Activated naive CD4-positive, alpha-beta T cell treated with anti-CD3 and anti-CD28 coated beads, Interleukin-2, amount 50 U/mL, for 16 hours (primary cell): ENCODE results near the gene ARL4D.
"Not testable (repeated sequence)": the region's sequence is repeated elsewhere in the genome, so short reads cannot be mapped to it uniquely, and the experiment has no call there.

Experiments used
- DNase-seq: peaks from one replicate; pipeline ENCODE4 v3.0.0-alpha.2; 2020

ARL4D gene, protein sequence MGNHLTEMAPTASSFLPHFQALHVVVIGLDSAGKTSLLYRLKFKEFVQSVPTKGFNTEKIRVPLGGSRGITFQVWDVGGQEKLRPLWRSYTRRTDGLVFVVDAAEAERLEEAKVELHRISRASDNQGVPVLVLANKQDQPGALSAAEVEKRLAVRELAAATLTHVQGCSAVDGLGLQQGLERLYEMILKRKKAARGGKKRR

DNA sequence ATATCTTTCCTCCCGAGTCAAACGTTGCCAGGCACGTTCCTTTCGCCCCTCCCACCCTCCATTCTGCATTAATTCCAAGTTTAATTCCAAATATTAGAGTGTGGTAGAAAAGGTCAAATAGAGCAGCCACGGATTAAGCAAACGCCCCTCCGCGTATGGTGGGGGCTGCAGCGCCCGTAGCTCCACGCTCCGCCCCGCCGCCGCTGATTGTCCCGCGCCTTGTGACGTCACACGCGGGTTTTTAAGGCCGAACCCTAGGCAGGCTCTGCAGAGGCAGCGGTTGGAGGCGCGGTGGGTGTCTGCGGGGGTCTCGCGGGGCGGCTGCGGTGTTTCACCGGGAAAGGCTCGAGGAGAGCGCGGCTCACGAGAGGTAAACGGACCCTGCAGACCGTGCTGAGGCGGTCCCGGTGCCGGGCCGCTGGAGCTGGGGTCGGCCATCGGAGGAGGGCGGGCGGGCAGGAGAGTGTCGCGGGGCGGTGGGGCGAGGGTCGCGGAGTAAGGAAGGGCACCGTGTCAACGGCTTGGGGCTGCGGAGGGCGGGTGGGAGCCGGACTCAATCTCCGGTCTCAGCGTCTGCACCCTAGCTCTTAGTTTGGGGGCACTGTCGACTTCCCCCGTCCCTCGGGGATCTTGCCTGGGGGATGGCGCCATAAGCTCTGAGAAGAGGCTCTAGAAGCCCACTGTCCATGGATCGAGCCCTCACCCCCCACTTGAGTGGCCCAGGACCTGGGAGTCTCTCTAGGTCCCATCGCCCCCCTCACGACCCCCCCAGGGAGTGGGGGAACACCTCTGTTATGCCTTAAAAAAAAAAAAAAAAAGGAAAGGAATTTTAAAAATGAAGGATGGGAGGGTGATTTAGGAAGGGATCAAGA is at the start of gene ARL4D:
Gene ARL4D, plus strand, starts transcription at position 270 of the 872 bp plus-strand sequence. CDS start 740 bp downstream, outside the sequence.
- DNase-seq, result peak; percentile 85

DNA sequence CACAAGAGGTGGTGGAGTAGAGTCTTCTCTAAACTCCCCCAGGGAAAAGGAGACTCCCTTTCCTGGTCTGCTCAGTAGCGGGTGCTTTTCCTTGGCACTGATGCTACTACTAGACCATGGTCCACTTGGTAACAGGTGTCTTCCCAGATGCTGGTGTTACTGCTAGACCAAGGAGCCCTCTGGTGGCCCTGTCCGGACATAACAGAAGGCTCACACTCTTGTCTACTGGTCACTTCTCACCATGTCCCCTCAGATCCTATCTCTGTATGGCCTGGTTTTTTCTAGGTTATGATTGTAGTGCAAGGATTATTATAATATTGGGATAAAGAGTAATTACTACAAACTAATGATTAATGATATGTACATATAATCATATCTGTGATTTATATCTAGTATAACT is 49.7 kb upstream of the ARL4D start:
- DNase-seq, result no peak

DNA sequence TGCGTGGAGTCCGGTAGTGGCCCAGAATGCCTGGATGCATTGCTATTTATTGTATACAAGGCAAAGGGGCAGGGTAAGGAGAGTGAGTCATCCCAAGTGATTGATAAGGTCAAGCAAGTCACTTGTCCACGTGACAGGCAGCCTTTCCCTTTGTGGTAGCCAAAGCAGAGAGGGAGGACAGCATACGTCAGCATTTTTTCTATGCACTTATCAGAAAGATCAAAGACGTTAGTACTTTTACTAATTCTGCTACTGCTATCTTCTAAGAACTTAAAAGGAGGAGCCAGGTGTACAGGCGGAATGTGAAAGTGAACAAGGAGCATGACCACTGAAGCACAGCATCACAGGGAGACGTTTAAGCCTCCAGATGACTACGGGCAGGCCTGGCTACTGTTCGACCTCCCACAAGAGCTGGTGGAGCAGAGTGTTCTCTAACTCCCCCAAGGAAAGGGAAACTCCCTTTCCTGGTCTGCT is 47.9 kb upstream of the ARL4D start:
- no peak for DNase-seq

DNA sequence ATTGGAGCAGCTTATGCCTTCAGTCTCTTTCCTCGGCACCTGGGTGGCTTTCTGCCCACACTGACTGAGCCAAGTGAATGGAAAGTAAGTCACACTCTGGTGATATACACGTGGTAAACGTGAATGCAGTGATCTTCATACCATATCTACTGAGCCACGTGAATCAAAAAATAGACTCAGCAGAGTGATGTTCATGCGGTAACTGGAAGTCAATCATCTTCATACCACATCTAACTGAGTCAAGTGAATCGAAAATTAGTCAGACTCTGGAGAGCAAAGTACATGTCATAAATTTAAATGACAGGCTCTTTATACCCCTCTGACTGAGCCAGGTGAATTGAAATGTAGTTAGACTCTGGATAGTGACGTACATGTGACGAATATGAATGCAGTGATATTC is 47.1 kb upstream of the ARL4D start:
- DNase-seq, result no peak

DNA sequence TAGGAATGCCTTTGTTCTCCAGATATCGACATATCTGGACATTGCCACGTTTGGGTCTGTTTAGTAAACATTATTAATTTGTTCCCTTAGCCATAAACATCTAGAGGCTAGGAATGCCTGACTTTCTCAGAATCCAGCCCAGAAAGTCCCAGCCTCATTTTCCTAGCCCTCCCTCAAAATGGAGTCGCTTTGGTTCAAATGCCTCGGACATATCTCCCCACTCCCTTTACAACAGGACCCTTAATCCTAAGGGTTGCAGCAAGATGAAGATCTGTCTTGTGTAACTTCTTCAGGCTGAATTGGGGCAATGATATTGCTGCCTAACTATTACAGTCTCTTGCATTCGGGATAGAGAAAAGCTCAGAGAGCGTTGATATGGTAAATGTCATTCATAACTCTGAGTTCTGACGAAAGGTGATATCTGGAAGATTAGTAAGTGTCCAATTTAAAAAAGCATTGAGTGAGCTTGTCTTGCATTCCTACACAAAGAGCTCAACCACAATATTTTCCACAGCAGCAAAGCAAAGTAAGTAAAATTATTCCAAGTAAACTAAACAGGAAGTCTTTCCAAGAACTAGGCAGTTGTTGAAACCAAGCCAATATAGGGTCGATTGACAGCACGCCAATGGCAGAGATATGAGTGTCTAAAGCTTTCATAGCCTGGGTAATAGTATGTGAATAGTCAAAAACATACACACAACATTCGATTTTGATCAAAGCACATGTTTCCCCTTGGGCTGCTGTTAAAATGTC is 46.0 kb upstream of the ARL4D start:
- DNase-seq, result no peak

DNA sequence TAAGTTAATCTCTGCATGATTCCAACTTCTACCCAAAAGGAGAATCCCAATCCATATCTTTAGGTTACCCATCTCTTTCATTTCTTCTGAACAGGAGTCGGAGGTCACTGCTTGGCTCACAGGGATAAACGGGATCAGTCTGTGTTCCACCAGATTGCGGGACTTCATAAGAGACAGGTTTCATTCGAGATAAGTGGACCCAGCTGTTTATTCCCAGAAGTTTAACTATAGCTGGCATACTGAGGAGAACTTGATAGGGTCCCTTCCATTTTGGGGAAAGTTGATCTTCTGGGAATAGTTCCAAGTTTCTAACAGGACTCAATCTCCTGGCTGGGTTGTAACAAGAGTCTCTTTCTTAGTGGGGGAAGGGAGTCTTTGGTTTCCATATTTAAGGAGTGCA is 45.4 kb upstream of the ARL4D start:
- DNase-seq, result no peak

DNA sequence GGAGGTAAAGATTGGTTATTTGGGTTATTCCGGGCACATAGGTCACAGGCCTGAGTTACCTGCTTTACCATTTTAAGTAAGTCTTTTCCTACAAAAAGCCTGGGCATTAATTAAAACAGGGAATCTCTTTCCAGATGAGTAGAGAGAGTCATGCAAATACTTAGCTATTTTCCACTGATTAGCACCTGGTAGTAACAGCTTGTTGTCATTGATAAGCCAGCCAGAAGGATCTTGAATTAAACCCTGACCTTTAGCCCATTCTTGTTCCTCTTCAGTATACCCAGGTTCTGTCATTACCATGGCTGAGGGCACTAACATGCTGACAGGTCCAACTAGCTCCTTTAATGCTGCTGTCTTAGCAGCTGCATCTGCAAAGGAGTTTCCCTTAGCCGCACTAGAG is 44.4 kb upstream of the ARL4D start:
- no peak for DNase-seq

DNA sequence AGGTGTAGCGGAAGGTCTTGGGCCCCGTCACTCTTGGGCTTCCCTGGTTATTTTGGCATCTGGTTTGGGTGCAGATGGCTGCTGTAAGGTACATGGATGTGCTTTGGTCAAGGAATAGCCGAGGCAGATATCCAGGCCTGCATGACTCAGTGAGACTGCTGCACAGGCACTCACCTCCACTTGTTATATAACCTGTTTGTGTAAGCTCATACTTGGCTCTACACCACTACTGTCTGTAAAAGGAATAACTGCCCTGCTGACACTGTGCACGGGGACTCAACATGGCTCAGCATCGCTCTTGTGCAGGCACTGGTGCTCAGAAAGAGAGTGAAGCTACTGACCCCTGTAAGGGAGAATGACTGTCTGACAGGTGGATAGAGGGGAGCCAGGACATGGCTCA is 42.3 kb upstream of the ARL4D start:
- DNase-seq, result no peak

DNA sequence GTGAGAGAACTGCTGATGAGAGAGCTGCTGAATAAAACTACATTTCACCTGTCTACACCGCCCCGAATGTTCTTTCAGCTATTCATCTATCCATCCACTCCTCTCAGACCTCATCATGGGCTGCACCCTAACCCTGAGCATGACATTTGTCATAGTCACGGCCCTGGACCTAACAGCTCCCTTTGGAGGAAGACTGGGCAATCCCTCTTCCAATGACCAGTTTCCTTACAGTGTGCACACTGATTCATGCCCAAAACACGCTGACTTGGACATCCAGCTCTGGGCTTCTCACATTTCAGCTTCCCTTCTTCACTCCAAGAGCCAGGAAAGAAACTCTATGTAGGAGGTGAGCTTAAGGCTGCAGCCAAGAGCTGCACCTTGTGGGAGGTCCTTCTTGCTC is 41.8 kb upstream of the ARL4D start:
- DNase-seq, result no peak

DNA sequence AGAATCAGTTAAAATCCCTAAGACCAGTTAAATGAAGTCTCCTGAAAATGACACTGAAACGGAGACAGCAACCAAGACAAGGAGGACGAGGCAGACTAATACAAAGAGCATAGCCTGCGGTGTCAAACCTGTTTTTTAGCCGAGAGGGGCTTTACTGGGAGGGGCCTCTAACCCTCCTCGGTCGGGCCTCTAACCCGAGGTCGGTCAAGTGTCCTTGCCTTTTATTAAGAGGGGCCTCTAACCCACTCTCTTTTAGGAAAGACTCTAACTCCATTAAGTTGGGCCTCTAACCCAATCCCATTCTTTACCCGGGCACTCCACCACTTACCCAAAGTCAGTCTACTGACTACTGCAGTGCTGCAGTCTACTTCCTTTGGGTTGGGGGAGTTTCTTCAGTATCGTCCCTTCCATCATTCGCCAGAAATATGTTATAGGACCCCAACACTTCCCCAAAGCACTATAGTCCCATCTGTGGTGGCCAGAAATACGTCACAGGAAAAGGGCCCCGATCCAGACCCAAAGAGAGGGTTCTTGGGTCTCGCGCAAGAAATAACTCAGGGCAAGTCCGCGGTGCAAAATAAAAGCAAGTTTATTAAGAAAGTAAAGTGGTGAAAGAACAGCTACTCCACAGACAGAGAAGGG is 39.2 kb upstream of the ARL4D start:
- no peak for DNase-seq

DNA sequence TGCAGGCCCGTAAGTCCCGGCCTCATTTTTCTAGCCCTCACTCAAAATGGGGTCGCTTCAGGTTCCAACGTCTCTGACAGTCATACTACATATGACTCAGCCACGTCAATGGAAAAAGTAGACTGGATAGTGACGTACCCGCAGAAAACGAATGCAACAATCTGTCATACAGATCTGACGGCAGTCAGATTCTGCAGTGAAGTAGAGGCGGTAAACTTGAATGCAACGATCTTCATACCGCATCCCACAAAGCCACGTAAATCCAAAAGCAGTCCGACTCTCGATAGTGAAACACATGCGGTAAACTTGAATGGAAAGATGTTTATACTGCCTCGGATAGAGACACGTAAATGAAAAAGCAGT is 38.4 kb upstream of the ARL4D start:
- peak; percentile 66 for DNase-seq

DNA sequence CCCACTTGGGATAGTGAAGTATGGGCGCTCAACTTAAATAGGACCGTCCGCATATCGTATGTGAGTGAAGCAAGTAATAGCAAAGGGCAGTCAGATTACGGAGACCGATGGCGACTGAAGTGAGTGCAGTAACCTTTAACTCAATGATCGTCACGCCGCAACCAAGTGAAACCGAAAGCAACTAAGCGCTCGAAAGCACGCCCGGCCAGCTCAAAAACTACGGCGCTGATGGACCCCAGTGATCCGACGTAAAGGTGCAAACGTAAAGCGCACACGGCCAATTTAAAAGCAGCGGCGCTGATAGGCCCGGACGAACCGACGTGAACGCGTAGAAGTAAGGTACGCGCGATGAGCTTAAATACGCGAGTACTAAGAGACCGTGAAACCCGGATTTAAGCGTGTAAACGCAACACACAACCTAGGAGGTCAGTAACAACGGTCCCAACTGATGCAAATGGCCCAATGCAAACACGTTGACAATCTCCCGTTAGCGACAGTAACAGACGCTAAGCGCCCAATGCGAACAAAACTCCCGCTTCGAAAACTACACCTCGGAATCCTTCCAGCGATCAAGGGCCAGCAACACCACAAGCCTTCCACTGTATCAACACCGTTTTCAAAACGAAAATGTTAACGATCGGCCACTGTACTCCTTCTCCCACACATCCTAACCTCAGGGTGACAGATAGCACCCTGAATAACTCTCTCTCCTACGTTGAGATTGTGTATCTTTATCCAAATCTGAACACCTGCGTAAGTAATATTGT is 37.9 kb upstream of the ARL4D start:
- peak; percentile 89 for DNase-seq

DNA sequence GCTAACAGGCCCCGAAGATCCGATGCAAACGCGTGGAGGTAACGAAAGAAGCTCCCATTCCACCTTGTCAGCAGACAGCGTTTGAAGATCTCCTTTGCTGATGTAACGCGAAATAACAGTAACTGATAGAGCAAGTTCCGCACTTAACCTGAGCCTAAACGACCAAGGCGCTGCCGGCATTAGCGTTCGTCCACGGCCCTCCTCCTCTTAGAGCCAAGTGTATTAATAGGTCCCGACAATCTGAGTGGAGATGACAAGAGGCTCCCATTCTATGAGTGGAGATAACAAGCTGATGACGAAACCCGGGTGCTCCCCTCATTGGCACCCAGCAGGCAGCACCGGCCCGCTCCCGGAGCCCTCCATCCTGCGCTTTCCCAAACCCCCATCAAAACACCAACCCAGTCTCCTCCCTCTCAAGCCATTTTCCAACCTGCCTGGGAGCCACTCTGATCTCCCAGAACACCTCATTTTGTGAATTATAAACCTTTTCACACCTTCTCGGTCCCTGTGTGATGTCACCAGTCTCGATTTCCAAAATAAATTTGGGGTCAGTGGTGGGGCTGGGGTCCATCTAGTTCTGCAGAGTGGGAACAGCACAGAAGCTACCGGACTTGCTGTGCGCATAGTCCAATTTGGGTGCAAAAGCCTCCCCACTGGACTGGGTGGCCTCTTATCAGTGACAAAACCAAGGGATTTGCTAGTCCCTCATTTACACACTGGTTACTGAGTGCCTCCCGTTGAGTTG is 35.4 kb upstream of the ARL4D start:
- no peak for DNase-seq

DNA sequence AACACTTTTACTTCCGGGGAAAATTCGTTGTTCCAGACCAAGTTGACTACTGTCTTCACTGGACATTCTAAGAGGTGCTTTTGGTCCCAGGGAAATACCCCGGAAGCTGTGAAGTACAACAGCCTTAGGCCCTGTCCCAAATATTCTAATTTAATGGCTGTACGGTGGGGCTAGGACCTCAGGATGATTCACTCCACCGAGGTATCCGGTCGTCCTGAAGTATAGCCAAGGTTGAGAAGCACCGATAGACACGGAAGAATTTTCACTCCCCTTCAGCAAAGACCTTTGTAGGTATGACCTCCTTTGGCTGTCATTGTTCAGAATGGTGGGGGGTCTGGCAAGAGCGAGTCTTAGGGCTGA is 34.9 kb upstream of the ARL4D start:
- DNase-seq, result no peak

DNA sequence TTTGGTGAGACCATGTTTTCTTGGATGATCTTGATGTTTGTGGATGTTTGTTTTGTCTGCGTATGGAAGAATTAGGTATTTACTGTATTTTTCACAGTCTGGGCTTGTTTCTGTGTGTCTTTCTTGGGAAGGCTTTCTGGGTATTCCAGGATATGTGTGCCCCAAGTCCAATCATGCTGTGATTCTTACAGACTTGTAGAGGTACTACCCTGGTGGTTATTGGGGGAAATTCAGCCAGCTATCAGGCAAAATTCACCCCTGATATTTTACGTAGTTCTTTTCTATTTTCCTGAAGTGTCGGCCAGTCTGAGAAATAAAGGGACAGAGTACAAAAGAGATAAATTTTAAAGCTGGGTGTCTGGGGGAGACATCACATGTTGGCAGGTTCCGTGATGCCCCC is 33.4 kb upstream of the ARL4D start:
- no peak for DNase-seq

DNA sequence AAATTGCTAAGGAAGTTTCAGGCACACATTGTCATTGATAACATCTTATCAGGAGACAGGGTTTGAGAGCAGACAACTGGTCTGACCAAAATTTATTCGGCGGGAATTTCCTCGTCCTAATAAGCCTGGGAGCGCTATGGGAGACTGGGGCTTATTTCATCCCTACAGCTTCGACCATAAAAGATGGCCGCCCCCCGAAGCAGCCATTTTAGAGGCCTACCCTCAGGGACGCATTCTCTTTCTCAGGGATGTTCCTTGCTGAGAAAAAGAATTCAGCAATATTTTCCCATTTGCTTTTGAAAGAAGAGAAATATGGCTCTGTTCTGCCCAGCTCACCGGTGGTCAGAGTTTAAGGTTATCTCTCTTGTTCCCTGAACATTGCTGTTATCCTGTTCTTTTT is 32.9 kb upstream of the ARL4D start:
- not testable (repeated sequence) for DNase-seq

DNA sequence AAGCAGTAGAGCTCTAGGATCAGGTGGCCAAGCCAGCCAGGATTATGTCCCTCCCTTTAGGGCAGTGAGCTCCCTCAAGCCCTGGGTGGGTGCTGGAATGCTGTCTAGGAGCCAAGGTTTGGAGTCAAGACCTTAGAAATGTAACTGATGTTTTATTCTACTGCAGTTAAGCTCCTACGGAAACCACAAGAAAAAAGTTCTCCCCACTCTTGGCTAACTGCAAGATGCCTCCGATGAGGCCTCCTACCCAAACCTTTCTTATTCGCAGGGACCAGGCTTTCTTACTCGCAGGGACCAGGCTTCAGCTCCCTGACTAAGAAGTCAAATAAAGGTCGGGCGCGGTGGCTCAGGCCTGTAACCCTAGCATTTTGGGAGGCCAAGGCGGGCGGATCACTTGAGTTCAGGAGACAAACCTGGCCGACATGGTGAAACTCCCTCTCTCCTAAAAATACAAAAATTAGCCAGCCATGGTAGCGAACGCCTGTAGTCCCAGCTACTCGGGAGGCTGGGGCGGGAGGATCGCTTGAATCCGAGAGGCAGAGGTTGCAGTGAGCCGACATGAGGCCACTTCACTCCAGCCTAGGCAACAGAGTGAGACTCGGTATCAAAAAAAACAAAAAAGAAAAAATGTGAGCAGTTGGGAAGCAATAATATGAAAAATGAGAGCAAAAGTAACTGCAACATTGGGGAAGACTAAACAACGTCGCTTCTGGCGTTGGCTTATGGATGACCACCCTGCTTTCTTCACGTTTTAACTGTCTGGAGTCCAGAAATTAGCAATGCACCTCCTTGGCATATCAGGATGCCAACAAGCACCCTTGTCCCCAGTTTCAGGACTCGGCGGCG is 31.7 kb upstream of the ARL4D start:
- peak; percentile 35 for DNase-seq

DNA sequence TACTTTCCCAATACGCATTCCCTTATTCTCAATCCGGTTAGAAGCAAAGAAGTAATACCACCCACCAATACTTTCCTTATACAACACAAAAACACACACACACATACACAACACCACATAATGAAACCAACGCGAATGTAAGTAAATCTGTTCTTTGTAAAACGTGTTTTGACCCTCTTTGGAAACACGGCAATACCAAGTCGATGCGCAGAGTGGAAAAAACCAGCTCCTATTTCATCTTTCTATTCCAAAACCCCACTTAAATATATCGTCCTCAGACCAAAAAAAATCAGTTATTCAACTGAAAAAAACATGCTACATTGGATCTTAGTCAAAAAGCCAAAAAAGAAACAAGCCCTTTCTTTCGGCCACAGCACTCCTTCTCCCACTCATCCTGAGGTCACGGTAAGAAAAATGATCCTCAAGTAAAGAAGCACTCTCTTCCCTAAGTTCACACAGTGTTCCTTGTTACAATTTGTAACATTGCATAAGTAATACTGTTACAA is 31.0 kb upstream of the ARL4D start:
- DNase-seq, result peak; percentile 45

DNA sequence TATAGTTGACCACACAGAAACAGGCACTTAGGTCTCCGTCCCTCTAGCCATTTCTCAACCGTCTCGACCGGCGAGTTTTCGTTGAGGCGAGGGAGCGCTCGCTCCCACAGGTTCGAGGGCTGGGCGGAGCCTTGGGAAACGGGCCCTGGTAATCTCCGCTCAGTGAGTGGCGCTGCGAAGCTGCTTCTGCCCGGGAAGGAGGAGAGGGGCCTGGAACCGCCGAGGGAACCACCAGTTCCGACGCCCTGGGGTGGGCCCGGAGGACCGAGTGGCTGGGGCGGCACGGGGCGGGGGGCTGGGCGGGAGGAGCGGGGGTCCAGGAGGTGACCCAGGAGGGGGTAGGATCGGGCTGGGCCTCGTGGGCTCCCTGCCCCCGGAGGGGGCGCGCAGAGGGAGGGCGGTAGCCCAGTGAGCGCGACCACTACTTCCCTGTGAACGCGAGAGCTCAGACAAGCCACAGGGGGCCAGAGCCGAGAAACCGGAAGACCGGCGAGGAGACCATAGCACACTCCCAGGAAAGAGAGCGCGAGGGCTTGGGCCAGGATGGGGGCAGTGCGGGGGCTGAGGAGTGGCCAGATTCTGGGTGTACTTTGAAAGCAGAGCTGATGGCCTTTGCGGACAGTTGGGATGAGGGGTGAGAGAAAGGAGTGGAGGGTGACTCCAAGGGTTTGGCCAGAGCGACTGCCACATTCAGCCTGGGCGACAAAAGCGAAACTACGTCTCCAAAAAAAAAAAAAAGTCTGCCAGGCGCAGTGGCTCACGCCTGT is 29.9 kb upstream of the ARL4D start:
- peak; percentile 68 for DNase-seq

DNA sequence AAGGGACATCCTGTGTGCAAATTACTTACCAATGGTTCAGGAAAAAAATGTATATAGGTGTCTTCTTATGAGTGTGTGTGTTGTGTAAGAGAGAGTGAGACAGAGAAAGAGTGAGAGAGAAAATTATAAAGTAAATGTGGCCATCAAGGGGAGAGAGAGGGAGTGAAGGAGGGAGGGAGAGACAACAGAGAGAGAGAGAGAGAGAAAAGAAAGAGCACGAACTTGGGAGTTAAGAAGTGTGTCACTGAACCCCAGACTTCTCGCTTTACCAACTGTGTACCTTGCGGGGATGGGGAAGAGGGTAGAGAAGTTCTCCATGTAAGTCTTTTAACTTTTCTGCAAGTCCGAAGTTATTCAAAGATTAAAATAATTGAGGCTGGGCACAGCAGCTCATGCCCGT is 28.8 kb upstream of the ARL4D start:
- no peak for DNase-seq
